ENCODE results near the gene ST3GAL6.

DNA sequence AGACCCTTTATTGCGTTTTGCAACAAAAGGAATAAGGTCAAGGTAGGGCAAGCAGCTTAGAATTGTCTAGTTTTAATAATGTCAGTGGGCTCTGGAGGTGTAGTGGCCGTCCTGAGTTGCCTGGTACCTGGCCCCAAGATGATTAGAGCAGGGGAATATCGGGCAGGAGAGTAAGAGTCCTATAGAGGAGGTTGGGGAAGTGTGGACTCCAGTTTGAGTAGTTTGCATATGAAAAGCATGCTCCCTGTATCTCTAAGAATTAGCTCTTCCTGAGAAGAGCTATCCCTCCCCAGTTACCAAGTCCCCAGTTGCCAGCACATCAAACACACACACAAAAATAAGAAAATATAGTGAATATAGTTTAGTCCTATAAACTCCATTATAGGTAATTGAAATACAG, 49.2 kb upstream of the ST3GAL6 start:
- TF ChIP-seq, protein P1, sequence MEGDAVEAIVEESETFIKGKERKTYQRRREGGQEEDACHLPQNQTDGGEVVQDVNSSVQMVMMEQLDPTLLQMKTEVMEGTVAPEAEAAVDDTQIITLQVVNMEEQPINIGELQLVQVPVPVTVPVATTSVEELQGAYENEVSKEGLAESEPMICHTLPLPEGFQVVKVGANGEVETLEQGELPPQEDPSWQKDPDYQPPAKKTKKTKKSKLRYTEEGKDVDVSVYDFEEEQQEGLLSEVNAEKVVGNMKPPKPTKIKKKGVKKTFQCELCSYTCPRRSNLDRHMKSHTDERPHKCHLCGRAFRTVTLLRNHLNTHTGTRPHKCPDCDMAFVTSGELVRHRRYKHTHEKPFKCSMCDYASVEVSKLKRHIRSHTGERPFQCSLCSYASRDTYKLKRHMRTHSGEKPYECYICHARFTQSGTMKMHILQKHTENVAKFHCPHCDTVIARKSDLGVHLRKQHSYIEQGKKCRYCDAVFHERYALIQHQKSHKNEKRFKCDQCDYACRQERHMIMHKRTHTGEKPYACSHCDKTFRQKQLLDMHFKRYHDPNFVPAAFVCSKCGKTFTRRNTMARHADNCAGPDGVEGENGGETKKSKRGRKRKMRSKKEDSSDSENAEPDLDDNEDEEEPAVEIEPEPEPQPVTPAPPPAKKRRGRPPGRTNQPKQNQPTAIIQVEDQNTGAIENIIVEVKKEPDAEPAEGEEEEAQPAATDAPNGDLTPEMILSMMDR (IDR thresholded peaks at IDR 0.05; ENCODE audit: control extremely low read depth in 1 of 3, insufficient read depth in 1 of 3, low read depth in 1 of 3, low read length in 3 of 3): no peak
- TF ChIP-seq RAD21 (IDR thresholded peaks at IDR 0.05 in 1 of 2, conservative IDR thresholded peaks at IDR 0.05 in 1 of 2; ENCODE audit: low read depth in 2 of 2, low read length in 2 of 2) (no peak), SP2 (IDR thresholded peaks at IDR 0.05; ENCODE audit: low read length) (no peak), GABPA (IDR thresholded peaks at IDR 0.05; ENCODE audit: borderline replicate concordance, insufficient read depth, low read length) (no peak), POLR2AphosphoS5 (IDR thresholded peaks at IDR 0.05; ENCODE audit: low read depth, low read length) (no peak), POLR2A (IDR thresholded peaks at IDR 0.05; ENCODE audit: control extremely low read depth in 1 of 2, low read depth in 2 of 2, low read length in 2 of 2) (no peak), RXRA (IDR thresholded peaks at IDR 0.05; ENCODE audit: insufficient read depth, low read depth, low read length) (no peak), MAX (IDR thresholded peaks at IDR 0.05) (no peak), TAF1 (IDR thresholded peaks at IDR 0.05; ENCODE audit: low read depth, low read length) (no peak)
